ENCODE measurements around the gene DGKH. TPM values are rescaled to one million over a fixed set of nuclear protein-coding genes. Genes with fewer than 3 reads are reported as not detected.

Gene DGKH
- total and polyA plus RNA-seq, 8 donors: 9.8 to 17.1 (median 12.0) TPM

GRCh38 chr13:42108217-42108616 is 59.8 kb downstream of the DGKH start:
- Histone ChIP-seq H3K4me3 (no peak overlapping the region), H3K9me3 (no peaks in the 10 kb centered on the region), H3K4me1 (peaks cover 0 to 9% of the 10 kb centered on the region in 2 donors), H3K27me3 (no peaks in the 10 kb centered on the region), H3K27ac (no peak overlapping the region), H3K36me3 (no peaks in the 10 kb centered on the region)
- intact Hi-C loops (cut with DNase I): no loop called here
- no peak for TF ChIP-seq CTCF (IDR thresholded peaks at IDR 0.05)
- ATAC-seq (no peak), DNase-seq (no peak)

GRCh38 chr13:42109957-42110356 is 61.5 kb downstream of the DGKH start:
- H3K36me3 ChIP-seq: no peaks in the 10 kb centered on the region
- intact Hi-C loops (cut with DNase I): loop anchor here in 1 of 2 donors (10.0 kb wide), 1 partner anchor 445 kb away; no protein-coding TSS in a partner anchor
- H3K4me3 ChIP-seq: no peak overlapping the region
- H3K9me3 ChIP-seq: no peaks in the 10 kb centered on the region
- TF ChIP-seq CTCF (IDR thresholded peaks at IDR 0.05): no peak
- H3K4me1 ChIP-seq: peaks cover 0 to 9% of the 10 kb centered on the region in 2 donors
- no peak overlapping the region for H3K27ac ChIP-seq
- H3K27me3 ChIP-seq: no peaks in the 10 kb centered on the region
- ATAC-seq: no peak
- DNase-seq: no peak

- peak; percentile 82 for ATAC-seq
- Histone ChIP-seq H3K4me1 (peaks cover 0 to 9% of the 10 kb centered on the region in 2 donors), H3K27me3 (no peaks in the 10 kb centered on the region), H3K9me3 (no peaks in the 10 kb centered on the region), H3K4me3 (no peak overlapping the region), H3K27ac (no peak overlapping the region), H3K36me3 (no peaks in the 10 kb centered on the region)
- intact Hi-C loops (cut with DNase I): loop anchor here in 1 of 2 donors (10.0 kb wide), 1 partner anchor 446 kb away; no protein-coding TSS in a partner anchor
- TF ChIP-seq CTCF (IDR thresholded peaks at IDR 0.05): peak; percentile 64 to 83
- peak in 2 of 4 donors; percentile 77 to 84 for DNase-seq
Observed at GRCh38 chr13:42110410-42111155, 62.1 kb downstream of the DGKH start.

GRCh38 chr13:42112864-42113263 is 64.4 kb downstream of the DGKH start:
- no peak overlapping the region for H3K4me3 ChIP-seq
- H3K27ac ChIP-seq: no peak overlapping the region
- peaks cover 0 to 9% of the 10 kb centered on the region in 2 donors for H3K4me1 ChIP-seq
- ATAC-seq (no peak), DNase-seq (no peak)
- H3K27me3 ChIP-seq: no peaks in the 10 kb centered on the region
- no peaks in the 10 kb centered on the region for H3K9me3 ChIP-seq
- H3K36me3 ChIP-seq: no peaks in the 10 kb centered on the region
- intact Hi-C loops (cut with DNase I): loop anchor here in 1 of 2 donors (10.0 kb wide), 1 partner anchor 448 kb away; no protein-coding TSS in a partner anchor
- TF ChIP-seq CTCF (IDR thresholded peaks at IDR 0.05): no peak

- H3K36me3 ChIP-seq: no peaks in the 10 kb centered on the region
- DNase-seq (no peak), ATAC-seq (no peak)
- H3K27me3 ChIP-seq: no peaks in the 10 kb centered on the region
- H3K4me1 ChIP-seq: peaks cover 0 to 9% of the 10 kb centered on the region in 2 donors
- H3K9me3 ChIP-seq: no peaks in the 10 kb centered on the region
- TF ChIP-seq CTCF (IDR thresholded peaks at IDR 0.05): no peak
- no peak overlapping the region for H3K27ac ChIP-seq
- intact Hi-C loops (cut with DNase I): loop anchor here in 1 of 2 donors (10.0 kb wide), 1 partner anchor 449 kb away; no protein-coding TSS in a partner anchor
- H3K4me3 ChIP-seq: no peak overlapping the region
Observed at GRCh38 chr13:42113478-42113877, 65.0 kb downstream of the DGKH start.

All from left lung (tissue), 10 donors.